GM21717 (cell line): Measurements from ENCODE around the gene CALHM3.

Experiments used
- ATAC-seq: cut with Tn5 transposase; IDR thresholded peaks from one replicate; pipeline ENCODE4 v1.9.1; 2021; ENCODE audit warnings: mild to moderate bottlenecking, moderate library complexity; ENCODE audit not compliant: unreplicated experiment

CALHM3 gene

DNA sequence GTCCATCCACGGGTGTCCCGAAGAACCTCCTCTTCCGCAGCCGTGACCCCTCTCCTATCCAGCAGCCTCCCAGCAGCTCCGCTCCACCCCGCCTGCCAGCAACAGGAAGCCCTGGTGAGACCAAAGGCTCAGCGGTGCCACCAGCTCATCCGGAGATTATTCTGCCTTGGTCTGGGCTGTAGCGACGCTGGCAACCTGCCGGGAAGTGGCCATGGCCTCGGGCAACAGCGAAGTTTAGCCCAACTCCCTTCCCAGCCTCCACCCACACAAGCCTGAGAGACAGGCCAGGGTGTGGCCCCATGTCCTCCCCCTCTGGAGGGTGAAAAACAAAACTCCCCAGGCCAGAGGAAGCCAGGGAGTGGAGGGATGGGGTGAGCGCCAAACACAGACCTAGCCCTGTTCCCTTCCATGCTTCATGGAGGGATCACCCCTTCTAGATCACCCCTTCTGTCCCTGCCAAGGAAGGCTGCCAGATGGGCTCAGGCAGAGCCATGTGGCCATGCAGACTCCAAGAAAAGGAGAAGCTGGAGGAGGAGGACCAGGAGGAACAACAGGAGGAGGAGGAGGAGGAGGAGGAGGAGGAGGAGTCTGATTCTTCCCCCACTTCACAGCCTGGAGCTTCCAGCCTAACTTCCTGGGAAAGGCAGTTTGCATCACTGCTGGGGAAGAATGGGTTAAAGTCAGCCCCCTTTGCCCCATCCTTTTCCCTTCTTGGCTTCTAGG, 27.8 kb downstream of the CALHM3 start:
- ATAC-seq = no peak

- ATAC-seq = no peak
Measured at GRCh38 chr10:103450201-103450695, 28.8 kb downstream of the CALHM3 start.

DNA sequence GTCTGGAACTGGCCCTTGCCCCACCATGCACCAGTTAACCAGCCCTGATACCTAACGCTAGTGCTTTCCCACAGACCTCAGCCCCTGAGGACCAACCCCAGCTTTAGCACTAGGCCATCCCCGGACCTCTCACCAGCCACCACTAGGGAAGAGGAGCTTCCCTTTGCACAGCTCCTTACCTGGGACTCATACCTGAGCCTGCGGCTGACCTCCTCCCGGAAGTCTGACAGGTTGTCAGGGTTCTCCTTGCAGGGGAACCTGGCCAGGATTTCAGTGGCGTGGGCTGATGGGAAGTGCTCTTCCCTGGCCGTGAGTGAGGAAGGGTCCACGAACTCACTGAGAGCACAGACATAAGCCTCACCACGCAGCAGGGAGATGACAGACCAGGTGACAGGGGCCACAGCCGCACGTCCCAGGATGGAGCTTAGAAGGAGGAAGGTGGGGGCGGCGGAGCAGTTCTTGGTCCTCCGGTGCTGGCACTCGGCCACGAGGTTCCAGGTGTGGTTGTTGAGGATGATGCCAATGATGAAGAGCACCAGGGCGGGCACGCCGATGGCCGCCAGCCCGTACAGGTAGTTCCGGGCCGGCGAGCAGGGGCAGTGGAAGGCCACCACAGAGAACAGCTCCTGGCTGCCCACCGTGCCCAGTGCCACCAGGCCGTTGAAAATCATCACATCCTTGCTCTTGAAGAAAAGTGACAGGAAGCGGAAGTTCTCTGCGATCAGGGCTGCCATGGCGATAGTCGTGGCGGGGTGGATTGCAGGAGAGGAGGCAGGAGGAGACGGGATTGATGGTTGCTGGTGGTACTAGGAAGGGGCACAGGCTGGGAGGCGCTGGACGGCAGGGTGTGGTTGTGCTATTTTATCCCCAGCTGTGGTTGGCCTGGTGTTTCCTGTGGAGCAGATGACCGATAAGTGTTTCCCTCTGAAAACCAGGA, 29.6 kb downstream of the CALHM3 start:
- ATAC-seq = no peak

GRCh38 chr10:103448746-103449145, 30.3 kb downstream of the CALHM3 start:
- no peak for ATAC-seq

- no peak for ATAC-seq
Measured at GRCh38 chr10:103447187-103447586, 31.9 kb downstream of the CALHM3 start.

DNA sequence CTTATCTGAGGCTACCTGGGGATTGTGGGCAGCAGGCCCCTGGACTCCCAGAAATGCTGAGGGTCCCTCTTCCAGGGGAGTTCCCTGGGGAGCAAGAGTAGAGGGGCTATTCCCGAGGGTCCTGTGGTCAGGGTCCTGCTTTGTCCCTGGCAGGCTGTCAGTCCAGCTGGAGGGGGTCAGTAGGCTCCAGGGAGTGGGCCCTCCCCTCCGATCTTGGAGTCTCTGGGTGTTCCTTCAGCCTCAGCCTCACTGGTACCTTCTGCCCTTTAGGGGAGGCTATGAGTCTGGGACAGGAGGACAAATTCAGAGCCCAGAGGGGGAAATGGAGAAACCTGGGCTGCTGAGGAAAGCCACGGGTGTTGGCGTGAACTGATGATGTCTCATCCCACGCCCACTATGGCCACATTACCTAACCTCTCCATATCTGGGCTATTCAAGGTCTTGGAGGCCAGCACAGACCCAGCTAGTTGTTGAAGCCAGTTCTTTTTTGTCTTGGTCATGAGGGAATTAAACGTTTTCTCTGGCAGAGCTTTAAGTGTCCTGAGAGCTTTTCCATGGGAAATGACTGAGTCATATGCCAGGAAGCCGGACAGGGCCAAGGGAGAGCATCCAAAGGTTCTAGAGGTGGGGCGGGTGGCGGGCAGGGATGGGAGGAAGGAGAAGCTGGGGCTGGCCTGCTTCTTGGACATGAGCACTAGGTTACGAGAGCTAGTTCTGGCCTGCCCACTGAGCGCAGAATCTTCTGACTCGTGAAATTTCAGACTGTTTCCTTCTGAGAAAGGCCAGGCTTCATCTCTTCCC, 33.1 kb downstream of the CALHM3 start:
- ATAC-seq = no peak

- ATAC-seq = no peak
Measured at GRCh38 chr10:103445366-103445765, 33.7 kb downstream of the CALHM3 start.

- no peak for ATAC-seq
Measured at GRCh38 chr10:103444478-103444877, 34.6 kb downstream of the CALHM3 start.

- ATAC-seq = no peak
Measured at GRCh38 chr10:103443475-103444185, 35.4 kb downstream of the CALHM3 start.

DNA sequence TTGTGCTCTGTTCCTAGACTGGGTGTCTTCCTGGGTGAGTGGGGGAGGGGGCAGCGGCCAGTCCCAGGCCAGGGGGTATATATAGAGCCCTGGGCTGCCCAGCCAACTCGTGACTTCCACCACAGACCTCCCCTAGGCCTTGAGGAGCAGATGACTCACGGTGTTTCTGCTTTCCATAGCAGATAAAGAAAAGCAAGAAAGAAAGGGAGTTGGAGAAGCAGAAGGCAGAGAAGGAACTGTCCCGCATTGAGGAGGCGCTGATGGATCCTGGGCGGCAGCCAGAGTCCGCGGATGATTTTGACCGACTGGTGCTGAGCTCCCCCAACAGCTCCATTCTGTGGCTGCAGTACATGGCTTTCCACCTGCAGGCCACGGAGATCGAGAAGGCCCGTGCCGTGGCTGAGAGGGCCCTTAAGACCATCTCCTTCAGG, 37.0 kb downstream of the CALHM3 start:
- ATAC-seq = no peak

- no peak for ATAC-seq
Measured at GRCh38 chr10:103441611-103442010, 37.4 kb downstream of the CALHM3 start.

DNA sequence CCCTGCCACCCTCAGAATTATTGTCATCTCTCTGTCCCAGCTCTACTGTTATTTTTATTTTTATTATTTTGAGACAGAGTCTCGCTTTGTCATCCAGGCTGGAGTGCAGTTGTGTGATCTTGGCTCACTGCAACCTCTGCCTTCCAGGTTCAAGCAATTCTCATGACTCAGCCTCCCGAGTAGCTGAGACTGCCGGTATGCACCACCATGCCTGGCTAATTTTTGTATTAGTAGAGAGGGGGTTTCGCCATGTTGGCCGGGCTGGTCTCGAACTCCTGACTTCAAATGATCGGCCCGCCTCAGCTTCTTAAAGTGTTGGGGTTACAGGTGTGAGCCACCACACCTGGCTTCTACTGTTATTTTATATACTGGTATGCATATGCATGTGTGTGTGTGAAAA, 37.8 kb downstream of the CALHM3 start:
- ATAC-seq = no peak

- no peak for ATAC-seq
Measured at GRCh38 chr10:103440416-103440815, 38.6 kb downstream of the CALHM3 start.

- ATAC-seq = no peak
Measured at GRCh38 chr10:103439776-103440175, 39.3 kb downstream of the CALHM3 start.

- ATAC-seq = no peak
Measured at GRCh38 chr10:103433858-103434257, 45.2 kb downstream of the CALHM3 start.

DNA sequence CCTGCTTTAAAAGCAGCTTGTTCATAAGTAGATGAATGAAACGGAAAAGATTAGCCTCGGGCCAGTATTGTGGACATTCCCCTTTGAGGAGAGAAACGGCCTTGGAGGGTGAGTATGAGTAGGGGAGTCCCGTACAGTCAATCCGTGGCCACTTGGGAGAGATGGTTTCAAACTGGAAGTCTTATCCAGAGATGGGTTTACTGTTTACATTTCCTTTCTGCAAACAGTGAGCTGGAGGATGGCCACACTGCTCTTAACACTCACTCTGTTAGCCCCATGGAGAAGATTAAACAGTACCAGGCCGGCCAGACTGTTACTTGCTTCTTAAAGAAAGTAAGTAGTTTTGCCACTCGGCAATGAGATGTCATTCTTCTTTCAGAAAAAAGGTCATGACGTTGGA, 47.1 kb downstream of the CALHM3 start:
- ATAC-seq = no peak

DNA sequence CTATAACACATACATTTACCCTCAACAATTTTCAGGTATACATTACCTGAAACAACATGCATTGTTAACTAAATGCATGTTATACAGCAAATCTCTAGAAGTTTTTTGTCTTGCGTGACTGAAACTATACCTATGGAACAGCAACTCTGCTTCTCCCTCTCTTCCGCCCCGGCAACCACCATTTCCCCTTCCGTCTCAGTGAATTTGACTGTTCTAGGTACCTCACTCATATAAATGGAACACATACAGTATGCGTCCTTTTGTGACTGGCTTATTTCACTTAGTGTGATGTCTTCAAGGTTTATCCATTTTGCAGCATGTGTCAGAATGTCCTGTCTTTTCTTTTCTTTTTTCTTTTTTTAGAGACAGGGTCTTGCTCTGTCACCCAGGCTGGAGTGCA, 49.4 kb downstream of the CALHM3 start:
- no peak for ATAC-seq

- no peak for ATAC-seq
Measured at GRCh38 chr10:103428989-103429643, 49.9 kb downstream of the CALHM3 start.

DNA sequence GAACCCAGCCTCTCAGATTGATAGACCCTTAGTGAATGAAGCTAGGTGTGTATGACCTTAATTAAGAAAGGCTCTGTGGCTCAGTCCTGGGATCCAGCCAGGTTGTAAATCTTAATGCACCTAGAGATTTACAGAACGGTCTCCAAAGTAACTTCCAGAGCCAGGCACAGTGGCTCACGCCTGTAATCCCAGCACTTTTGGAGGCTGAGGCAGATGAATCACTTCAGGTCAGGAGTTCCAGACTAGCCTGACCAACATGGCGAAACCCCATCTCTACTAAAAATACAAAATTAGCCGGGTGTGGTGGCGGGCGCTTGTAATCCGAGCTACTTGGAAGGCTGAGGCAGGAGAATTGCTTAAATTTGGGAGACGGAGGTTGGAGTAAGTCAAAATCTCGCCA, 51.2 kb downstream of the CALHM3 start:
- ATAC-seq = no peak

DNA sequence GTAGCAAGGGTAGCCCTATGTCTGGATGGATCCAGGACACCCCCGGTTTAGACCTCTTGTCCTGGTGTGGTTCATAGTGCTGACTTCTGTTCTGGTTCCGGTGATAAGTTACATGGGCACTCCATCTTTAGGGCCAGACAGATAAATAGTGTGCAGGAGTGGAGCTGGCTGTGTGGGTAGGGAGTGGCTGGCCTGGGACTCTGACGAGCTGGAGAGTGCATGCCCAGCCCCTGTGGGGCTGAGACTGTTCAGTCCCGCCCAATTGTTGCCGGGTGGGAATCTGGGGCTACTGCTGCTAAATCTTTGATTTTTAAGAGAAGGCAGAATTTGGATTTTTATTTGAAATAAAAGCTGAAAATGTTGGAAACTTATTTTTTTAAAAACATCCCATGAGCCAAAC, 55.3 kb downstream of the CALHM3 start:
- no peak for ATAC-seq
